GM12874 (cell line): ENCODE results near the gene CHL1.

ENCODE experiments used
- TF ChIP-seq, protein P1 (sequence below): IDR thresholded peaks from 2 replicates; pipeline ENCODE4 v1.5.1; 2011; ENCODE audit warnings: low read depth, mild to moderate bottlenecking, control low read depth, low read length, moderate library complexity; ENCODE audit not compliant: insufficient read depth

Gene CHL1

DNA sequence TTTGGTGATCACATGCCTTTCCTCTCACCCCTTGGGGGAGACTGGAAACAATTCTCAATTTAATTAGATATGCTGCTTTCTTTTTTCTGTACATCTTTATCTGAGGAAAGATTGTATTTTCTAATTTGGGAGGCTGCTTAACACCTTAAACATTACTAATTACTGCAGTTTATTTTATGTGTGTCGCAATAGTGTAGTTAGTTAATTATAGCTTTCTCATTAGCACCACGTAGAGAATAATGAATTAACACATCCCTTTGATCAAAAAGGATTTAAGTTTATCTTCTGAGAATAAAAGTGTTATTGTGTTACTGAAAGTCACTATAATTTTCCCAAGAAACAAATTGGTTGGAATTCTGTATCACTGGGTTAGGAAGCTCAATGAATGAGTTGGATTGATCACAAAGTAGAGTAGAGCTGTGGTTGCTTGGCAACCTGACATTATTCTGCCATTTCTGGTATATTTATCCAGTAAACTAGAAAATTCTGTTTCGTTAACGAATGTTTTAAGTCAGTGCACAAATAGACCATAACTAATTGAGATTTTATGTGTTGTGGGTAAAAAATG lies 4.3 kb downstream of the CHL1 start:
- TF ChIP-seq, protein P1, sequence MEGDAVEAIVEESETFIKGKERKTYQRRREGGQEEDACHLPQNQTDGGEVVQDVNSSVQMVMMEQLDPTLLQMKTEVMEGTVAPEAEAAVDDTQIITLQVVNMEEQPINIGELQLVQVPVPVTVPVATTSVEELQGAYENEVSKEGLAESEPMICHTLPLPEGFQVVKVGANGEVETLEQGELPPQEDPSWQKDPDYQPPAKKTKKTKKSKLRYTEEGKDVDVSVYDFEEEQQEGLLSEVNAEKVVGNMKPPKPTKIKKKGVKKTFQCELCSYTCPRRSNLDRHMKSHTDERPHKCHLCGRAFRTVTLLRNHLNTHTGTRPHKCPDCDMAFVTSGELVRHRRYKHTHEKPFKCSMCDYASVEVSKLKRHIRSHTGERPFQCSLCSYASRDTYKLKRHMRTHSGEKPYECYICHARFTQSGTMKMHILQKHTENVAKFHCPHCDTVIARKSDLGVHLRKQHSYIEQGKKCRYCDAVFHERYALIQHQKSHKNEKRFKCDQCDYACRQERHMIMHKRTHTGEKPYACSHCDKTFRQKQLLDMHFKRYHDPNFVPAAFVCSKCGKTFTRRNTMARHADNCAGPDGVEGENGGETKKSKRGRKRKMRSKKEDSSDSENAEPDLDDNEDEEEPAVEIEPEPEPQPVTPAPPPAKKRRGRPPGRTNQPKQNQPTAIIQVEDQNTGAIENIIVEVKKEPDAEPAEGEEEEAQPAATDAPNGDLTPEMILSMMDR: no peak

DNA sequence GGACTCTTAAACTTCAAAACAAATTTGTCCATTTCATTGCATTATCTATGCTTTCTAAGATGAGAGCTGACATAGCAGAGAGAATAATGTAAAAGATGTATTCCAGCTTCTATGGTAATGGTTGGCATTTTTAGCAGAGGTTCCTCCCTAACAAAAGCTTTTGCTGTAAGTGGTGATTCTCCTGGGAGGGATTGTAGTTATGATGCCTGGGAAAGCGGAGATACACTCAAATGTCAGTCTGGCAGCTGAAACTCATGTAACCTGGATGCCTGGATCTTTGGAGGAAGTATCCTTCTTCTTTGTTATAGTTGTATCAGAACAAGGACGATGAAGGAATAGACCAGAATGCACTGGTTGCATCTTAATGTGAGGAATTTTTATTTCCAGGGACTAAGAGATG lies 7.5 kb downstream of the CHL1 start:
- TF ChIP-seq, protein P1: no peak

DNA sequence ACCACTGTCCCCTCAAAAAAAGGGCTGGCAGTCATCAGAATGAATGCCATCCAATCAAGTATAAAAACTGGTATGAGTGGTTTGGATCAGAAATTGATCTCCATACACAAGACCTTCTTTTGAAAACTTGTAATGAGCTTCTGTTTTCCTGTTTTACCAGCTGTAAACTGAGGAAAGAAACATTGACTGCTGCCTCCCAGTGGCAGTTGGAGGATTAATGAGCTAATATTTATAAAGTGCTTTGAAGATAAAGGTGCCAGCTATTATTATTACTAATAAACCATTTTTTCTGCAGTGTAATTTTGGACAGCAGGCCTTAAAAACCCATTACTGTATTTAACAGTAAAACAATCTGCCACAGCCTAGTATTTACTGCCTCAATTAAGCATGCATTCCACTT lies 11.4 kb downstream of the CHL1 start:
- TF ChIP-seq, protein P1: no peak

DNA sequence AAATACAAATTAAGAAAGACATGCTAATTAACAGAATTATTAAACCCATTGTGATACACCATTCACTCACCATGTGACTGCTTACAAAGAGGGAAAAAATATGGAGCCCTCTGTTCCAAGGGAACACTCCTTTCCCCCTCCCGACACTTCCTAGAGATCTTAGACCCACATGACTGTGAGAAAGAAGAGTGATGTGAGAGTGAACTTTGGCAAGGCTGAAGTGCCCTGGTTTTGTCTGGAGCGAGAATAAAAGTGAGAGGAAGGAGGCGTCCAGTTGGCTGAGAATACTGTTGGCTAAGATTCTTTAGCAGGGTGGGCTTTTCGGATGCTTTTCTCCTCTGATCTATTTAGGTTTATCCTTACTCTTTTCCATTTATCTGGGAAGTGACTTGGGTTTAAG lies 14.1 kb downstream of the CHL1 start:
- TF ChIP-seq, protein P1: no peak

DNA sequence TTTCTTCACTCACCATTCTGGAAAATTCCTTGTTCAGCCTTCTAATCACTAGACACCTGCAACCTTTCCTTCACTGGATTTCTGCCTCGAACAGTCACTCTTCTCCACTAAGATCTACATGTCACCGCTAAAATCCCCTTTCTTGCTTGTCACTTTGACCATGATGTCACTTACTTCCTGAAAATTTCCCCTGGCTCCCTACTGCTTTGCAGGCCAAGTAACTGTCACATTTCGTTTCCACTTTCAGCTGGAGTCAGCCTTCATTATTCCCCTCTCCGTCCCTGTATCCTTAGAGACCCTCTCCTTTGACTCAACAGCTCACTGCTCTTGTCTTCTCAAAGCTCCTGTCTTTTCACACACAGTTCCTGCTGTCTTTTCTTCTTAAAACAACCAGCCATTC lies 15.9 kb downstream of the CHL1 start:
- TF ChIP-seq, protein P1: no peak

DNA sequence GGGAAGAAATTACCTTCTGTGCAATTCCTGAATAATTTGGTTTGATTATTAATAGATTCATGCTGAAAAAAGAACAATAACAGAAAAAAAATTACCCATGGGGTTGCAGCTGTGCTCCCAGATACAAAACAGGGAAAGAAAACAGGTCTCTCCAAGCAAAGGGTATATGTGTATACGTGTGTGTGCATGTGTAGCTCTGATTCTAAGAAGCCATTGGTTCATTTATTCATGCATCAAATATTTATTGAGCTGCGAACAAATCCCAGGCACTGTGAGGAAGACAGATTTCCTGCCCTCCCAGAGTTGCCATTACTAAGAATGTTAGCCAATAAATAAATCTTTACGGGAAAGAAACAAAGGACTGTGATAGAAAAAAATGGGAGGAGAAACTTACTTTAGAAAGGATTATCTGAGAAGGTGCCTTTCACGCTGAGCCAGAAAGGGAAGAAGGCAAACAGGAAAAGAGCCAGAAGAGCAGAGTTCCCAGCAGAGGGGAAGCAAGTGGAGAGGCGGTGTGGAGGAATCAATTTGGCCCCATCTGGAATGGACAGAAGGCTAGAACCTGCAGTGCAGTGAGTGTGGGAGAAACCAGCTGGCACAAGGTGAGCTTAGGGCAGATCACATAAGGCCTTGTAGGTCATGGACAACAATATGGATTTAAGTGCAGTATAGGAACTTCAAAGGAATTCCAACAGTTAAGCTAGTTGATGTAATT lies 20.7 kb downstream of the CHL1 start:
- TF ChIP-seq, protein P1: no peak

DNA sequence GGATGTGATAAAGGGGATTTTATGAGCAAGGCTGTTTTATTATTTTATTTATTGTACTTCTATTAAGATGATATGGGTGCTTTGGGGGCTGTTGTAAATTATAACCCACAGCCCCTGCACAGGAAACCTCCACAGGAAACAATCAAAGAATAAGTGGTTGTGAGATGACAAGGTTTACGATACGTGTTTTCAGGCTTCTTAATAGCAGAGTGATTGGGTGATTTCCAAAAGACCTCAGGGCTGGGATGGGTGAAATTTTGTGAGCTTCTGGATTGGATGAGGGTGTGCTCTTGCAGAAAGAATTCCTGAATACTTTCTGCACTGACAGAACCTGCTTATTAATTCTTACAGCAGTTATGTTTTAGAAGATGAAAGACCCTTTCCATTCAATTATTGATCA lies 21.4 kb downstream of the CHL1 start:
- TF ChIP-seq, protein P1: no peak
